NCI-H345 (cell line): ENCODE data around the gene SLC12A3.
"Not testable (repeated sequence)": the region's sequence is repeated elsewhere in the genome, so short reads cannot be mapped to it uniquely, and the experiment has no call there.

Experiments
- DNase-seq: peaks from one replicate; lab custom pipeline; 2025; lab: John Stamatoyannopoulos, UW

Gene SLC12A3

GRCh38 chr16:56921571-56921970, 56.6 kb downstream of the SLC12A3 start:
- no peak for DNase-seq

DNA sequence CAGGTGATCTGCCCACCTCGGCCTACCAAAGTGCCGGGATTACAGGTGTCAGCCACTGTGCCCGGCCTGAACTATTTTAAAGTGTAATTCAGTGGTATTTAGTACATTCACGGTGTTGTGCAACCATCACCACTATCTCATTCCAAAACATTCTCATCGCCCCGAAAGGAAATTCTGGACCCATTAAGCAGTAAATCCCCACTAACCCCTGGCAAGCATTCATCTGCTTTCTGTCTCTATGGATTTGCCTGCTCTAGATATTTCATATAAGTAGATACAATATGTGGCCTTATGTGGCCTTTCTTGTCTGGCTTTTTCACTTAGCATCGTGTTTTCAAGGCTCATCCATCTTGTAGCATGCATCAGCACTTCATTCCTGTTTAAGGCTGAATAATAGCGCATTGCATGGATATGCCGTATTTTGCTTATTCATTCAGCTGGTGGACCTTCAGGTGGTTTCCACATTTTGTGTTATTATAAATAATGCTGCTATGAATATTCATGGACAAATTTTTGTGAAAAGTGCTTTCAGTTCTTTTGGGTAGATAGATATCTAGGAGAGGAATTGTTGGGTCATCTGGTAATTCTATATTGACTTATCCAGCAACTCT, 58.6 kb downstream of the SLC12A3 start:
- DNase-seq: no peak

DNA sequence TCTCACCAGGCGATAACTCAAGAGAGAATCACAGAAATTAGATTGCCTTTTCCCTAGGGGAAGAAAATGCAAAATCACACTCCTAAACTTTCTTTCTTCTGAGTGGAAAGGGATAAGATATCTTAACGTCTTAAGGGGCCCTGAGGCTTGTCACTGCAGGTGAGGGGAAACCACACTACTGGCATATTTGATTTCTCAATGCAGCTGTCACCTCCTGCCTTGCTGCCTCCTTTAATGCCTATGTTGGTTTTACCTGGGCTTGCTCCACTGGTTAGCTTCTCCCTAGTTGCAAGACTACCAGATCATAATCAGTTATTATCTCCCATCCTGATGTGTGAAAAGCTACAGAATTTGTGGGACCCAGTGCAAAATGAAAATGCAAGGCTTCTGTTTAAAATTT, 62.5 kb downstream of the SLC12A3 start:
- no peak for DNase-seq

GRCh38 chr16:56929639-56930038, 64.6 kb downstream of the SLC12A3 start:
- DNase-seq: no peak

- peak; percentile 69 for DNase-seq
Observed at GRCh38 chr16:56930486-56931270, 65.7 kb downstream of the SLC12A3 start.

DNA sequence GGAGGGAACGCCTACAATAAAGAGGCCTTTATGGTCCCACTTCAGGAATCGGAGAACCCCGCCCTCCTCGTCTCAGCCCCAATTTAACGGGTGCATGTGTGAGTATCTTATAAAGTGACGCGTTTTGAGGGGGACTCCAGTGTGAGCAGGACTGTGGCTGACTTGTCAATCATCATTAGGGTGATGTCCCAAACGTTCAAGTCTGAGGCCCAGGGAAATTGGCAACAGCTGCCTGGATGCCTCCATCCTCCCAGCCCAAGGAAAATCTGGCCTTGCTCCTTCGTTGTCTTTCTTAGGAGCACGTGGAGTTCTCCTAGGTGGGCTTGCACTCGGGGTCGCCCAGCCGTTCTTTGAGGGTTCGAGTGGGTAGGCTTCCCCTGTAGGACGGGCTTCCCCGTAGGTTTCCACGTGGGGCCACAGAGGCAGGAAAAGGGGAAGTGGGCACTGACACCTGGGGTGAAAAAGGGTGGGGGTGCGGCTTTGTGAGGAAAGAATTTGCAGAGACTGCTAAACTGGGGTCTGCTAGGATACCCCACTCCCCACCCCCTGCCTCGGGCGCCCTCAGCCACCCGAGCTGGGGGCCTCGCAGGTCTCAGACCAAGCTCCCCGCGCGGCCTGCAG, 66.4 kb downstream of the SLC12A3 start:
- DNase-seq: no peak

DNA sequence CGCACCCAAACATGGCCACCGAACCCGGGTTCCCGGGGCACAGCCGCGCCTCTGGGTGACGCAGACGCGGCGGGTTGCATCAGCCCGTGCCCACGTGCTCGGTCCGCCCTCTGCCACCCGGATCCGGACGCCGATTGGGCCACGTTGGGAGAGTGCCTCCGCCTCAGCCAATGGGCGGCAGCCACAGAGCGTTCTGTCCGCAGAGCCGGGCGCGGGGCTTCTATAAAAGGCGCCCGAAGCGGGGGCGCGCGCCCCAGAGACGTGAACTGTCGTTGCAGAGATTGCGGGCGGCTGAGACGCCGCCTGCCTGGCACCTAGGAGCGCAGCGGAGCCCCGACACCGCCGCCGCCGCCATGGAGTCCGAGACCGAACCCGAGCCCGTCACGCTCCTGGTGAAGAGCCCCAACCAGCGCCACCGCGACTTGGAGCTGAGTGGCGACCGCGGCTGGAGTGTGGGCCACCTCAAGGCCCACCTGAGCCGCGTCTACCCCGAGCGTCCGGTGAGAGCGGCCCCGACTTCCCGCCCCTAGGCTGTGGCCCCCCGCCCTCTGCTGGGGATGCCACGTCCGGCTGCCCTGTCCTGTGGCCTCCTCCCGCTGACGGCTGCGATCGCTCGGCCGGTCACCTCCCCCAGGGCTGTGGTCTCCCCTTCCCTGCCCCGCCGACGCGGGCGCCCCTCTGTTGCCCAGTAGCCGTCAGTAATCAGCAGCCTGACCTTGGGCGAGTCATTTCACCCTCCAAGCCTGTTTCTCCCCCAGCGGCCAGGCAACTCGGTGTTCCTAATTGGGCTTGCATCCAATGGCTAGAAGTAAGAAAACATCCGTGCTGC, 67.1 kb downstream of the SLC12A3 start, which contains the start of gene HERPUD1:
Gene HERPUD1 (plus strand): TSS at position 251 of the 829 bp plus-strand sequence. CDS start 103 bp downstream, at position 354.
- peak; percentile 95 for DNase-seq

DNA sequence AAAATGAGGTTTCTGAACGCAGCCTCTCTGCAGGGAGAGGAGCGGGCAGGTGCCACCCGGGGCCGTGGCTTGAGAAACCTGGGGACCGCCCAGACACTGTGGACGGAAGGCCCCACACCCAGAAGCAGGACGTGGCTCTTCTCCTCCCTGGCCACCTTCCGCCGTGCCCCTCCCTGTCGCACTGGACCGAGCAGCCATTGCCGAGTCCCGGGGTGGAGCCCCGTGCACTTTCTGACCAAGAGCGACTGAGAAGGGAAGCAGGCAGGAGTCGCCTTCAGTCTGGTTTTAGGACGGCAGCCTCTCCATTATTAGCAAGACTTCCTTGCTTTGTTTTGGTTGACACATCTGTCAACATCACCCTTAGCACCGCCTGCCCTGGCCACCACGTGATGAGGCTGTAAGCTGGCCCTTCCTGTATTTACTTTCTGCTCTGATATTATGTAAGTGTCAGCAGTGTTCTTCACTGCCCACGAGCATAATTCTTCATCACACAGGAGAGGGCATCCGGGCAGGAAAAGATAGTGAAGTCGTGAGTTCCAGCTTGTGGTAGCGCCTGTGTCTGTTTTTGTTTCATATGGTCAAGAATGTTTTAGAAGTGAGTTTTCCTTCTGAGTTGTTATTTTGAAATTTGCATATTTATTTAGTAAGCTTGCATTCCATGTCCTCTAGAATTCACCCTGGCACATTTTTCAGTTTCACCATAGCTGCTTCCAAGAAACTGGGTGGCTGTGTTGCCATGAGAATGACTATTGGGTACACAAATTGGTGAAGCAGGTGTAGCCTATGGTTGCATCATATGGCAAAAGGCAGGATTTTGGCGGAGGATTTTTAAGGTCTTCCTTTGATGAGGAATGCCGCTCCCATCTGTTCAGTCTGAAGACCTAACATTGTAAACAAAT, 68.0 kb downstream of the SLC12A3 start:
- peak; percentile 35 for DNase-seq

- no peak for DNase-seq
Observed at GRCh38 chr16:56933828-56934598, 69.0 kb downstream of the SLC12A3 start.

GRCh38 chr16:56934599-56935145, 69.7 kb downstream of the SLC12A3 start:
- DNase-seq: not testable (repeated sequence)

DNA sequence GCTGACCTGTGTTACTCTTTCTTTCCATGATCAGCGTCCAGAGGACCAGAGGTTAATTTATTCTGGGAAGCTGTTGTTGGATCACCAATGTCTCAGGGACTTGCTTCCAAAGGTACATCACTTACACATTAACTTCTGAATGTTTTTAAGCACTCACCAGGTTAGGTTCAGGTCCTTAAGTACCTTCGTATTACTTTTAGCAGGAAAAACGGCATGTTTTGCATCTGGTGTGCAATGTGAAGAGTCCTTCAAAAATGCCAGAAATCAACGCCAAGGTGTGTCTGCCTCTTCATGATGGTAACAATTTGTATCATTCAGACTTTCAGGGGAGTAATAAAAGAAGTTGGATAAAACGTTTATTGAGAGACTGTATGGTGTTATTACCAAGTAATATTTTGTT, 70.2 kb downstream of the SLC12A3 start:
- DNase-seq: no peak

DNA sequence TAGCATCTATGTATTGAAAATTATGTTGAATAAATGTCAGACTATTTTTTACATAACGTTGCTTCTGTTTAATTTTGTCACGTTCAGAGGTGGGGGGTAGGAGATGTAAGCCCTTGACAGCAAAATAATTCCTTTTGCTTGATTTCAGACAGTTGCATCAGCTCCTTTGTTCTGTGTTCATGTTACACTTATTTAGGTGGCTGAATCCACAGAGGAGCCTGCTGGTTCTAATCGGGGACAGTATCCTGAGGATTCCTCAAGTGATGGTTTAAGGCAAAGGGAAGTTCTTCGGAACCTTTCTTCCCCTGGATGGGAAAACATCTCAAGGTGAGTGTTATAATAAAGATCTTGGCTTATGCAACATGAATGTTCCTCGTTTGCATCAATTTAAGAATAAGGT, 71.5 kb downstream of the SLC12A3 start:
- DNase-seq: peak; percentile 10

DNA sequence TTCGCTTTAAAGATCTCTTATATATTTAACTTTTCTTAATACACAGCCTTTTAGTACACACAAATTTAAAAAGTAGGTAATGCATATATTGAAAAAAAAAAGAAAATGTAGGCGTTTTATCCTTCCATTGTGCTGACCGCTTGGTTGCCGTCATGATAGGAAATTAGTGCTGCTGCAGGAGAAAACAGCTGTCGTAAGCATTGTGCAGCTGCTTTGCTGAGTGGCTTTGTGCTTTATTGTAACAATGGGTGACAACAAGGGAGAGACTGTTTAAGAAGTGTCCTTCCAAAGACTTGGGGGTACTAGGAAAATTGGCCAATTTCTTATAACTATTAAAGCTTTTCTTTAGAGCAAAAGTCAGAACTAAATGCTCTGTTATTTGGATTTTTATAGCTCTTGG, 71.9 kb downstream of the SLC12A3 start:
- DNase-seq: no peak

DNA sequence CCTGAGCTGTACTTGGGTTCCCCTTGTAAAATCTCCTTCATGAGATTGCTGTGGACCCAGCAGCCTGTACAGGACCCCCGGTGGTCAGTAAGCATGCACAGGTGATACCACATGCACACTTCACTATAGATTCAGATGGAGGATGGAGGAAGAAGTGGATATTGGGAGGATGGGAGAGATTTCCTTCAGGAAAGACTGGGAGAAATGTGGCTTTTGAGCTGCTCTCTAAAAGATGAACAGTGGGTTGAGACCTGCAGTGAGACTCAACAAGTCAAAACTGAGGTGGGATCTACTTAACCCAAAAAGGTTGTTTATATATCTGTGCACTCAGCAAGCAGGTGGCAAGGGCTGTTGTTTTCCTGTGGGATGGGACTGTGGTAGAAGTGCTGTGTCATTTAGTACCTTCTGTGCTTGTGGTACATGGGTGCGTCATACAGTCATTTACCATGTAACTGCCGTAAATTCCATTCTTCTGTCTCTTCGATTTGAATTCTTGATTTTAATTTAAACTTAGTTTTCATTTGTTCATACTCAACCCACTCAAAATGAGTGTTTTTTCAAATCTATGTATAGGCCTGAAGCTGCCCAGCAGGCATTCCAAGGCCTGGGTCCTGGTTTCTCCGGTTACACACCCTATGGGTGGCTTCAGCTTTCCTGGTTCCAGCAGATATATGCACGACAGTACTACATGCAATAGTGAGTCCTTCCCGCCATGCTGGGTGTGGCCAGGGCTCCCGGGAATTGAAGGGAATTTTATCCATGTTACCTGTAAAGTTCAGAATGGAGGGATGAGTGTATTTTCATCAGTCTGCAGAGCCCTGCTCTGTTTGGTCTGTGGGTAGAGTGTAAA, 73.9 kb downstream of the SLC12A3 start:
- peak; percentile 27 for DNase-seq

GRCh38 chr16:56939801-56940200, 74.8 kb downstream of the SLC12A3 start:
- peak; percentile 88 for DNase-seq

DNA sequence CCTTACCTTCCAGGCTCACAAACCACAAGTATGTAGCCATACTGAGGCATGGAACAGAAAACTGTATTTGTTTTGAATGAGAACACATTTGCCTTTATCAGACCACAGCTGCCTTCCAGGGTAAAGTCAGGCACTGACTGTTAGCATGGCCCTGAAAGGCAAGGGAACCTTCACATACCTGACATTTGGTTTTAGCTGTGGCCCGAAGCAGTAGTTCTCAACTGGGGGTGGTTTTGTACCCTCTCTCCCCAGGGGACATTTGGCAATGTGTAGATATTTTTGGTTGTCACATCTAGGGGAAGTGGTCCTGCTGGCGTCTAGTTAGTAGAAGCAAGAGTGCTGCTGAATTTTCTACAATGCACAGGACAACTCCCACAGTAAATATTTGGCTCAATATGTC, 76.1 kb downstream of the SLC12A3 start:
- no peak for DNase-seq

GRCh38 chr16:56941856-56942331, 76.9 kb downstream of the SLC12A3 start:
- no peak for DNase-seq

DNA sequence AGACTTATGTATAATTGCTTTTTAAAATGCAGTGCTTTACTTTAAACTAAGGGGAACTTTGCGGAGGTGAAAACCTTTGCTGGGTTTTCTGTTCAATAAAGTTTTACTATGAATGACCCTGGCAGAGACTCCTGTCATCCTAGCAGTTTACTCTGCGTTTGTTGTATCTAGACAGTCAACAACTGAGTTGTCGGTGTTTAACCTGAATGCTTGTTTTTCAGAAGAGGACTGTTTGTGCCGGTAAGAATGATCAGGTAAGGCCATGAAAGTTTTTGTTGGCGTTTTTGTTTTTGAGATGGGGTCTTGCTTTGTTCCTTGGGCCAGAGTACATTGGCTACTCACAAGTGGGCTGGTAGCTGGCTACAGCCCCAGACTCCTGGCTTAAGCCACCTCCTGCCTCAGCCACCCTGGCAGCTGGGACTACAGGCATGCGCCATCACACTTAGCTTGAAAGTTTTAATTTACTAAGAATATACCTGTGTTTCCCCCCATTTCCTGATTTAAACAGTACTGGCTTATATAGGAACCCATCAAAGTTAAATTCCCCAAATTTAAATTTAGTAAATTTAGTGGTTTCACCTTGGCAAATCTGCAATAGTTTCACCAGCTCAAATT, 78.9 kb downstream of the SLC12A3 start:
- DNase-seq: no peak
